Activated T-cell treated with anti-CD3 and anti-CD28 coated beads, Interleukin-2, amount 50 U/mL, for 72 hours (primary cell): ENCODE data around the gene SELPLG. TPM values are rescaled to one million over a fixed set of nuclear protein-coding genes. Genes with fewer than 3 reads are reported as not detected.
A peak's percentile ranks its signal among the peaks of the same experiment; 100 is the strongest.

Experiments used
- ATAC-seq, 2 donors: fragments of 150-1000 bp; cut with Tn5 transposase; replicated peaks in 1 of 2; 2 replicates each; pipeline ENCODE4 v1.10.0; 2021; ENCODE audit warnings: moderate library complexity in 2 of 2, mild to moderate bottlenecking in 1 of 2
- DNase-seq, 2 donors: peaks; one replicate each; pipeline ENCODE4 v3.0.0; 2021 to 2022; ENCODE audit warnings: mixed read lengths in 1 of 2
- H3K27ac Mint-ChIP-seq: one replicate; pipeline ENCODE4 v1.8.0; 2022; ENCODE audit warnings: mild to moderate bottlenecking, moderate library complexity, mixed read lengths
- H3K27me3 Mint-ChIP-seq: one replicate; pipeline ENCODE4 v1.8.0; 2022; ENCODE audit warnings: low read depth, mixed read lengths
- H3K36me3 Mint-ChIP-seq, 2 donors: one replicate each; pipeline ENCODE4 v1.8.0; 2022; ENCODE audit warnings: mixed read lengths in 2 of 2, mild to moderate bottlenecking in 1 of 2; ENCODE audit not compliant: insufficient read depth in 2 of 2
- H3K4me1 Mint-ChIP-seq: one replicate; pipeline ENCODE4 v1.8.0; 2022; ENCODE audit warnings: low read depth, mixed read lengths
- H3K4me3 Mint-ChIP-seq, 2 donors: one replicate each; pipeline ENCODE4 v1.8.0; 2022; ENCODE audit warnings: mild to moderate bottlenecking in 2 of 2, mixed read lengths in 2 of 2, moderate library complexity in 2 of 2
- H3K9me3 Mint-ChIP-seq, 2 donors: one replicate each; pipeline ENCODE4 v1.8.0; 2022; ENCODE audit warnings: mixed read lengths in 2 of 2
- total RNA-seq, 2 donors: library from RNA; stranded (reverse); gene quantifications; one replicate each; pipeline ENCODE4 v1.2.3, GENCODE V29; 2022

SELPLG gene
- total RNA-seq, 2 donors from 2014 or later: 49.6 to 55.4 TPM

DNA sequence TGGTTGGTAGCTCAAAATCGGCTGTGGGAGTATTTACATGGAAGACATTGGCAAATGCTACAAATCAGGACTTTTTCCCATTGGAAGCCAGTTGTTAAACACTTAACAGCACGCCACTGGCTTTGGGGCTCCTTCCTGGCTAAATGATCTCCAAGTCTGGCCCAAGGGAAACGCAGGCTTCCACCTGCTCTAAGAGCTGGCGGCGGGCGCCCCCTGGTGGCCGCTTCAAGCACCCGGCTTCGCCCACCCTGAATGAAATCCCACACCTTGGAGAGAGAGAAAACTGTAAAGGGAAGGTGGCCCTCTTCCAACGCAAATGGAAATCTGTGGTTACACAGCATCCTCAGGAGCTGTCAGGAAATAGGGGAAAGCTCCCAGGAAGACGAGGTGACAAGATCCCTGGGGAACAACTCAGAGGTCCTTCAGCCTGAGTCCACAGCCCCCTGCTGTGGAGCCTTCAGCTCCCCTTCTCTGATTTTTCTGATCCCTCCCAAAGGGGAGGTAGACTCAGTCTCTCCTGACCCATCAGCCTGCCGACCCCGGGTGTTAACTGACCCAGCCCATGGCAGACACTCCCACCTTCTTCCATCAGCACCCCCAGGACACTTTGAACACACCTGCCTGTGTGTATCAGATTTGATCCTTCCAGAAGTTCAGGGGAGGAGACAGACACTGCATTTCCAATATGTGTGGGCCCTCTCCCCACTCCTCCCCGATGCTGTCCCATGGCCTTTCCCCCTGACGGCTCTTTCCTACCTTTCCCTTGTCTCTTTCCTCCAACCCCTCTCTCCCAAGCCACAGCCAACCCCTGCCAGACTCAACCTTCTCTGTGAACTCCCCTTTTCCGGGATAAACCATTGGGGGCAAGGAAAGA lies 15.4 kb downstream of the SELPLG start:
- H3K27ac Mint-ChIP-seq: peak overlapping the region; percentile 80
- H3K9me3 Mint-ChIP-seq: peaks cover 5 to 6% of the 10 kb centered on the region in 2 donors
- ATAC-seq: peak; percentile 36 to 48
- H3K36me3 Mint-ChIP-seq: peaks cover 16 to 27% of the 10 kb centered on the region in 2 donors
- peak; percentile 78 to 84 for DNase-seq
- H3K4me3 Mint-ChIP-seq: peak overlapping the region in 1 of 2 donors; percentile 3
- peaks cover 74% of the 10 kb centered on the region for H3K4me1 Mint-ChIP-seq
- no peaks in the 10 kb centered on the region for H3K27me3 Mint-ChIP-seq

GRCh38 chr12:108616941-108617858 lies 16.5 kb downstream of the SELPLG start:
- Mint-ChIP-seq H3K9me3 (peaks cover 5 to 6% of the 10 kb centered on the region in 2 donors), H3K36me3 (peaks cover 12 to 18% of the 10 kb centered on the region in 2 donors), H3K4me3 (peak overlapping the region; percentile 57 to 64), H3K4me1 (peaks cover 77% of the 10 kb centered on the region), H3K27me3 (no peaks in the 10 kb centered on the region), H3K27ac (peak overlapping the region; percentile 82)
- peak; percentile 88 to 93 for DNase-seq
- ATAC-seq: peak; percentile 92

- DNase-seq: no peak
- peaks cover 12 to 16% of the 10 kb centered on the region in 2 donors for H3K36me3 Mint-ChIP-seq
- peaks cover 76% of the 10 kb centered on the region for H3K4me1 Mint-ChIP-seq
- peak overlapping the region in 1 of 2 donors; percentile 1 for H3K4me3 Mint-ChIP-seq
- peaks cover 5 to 6% of the 10 kb centered on the region in 2 donors for H3K9me3 Mint-ChIP-seq
- no peaks in the 10 kb centered on the region for H3K27me3 Mint-ChIP-seq
- H3K27ac Mint-ChIP-seq: peak overlapping the region; percentile 82
- no peak for ATAC-seq
Observed at GRCh38 chr12:108616359-108616758, 17.3 kb downstream of the SELPLG start.

DNA sequence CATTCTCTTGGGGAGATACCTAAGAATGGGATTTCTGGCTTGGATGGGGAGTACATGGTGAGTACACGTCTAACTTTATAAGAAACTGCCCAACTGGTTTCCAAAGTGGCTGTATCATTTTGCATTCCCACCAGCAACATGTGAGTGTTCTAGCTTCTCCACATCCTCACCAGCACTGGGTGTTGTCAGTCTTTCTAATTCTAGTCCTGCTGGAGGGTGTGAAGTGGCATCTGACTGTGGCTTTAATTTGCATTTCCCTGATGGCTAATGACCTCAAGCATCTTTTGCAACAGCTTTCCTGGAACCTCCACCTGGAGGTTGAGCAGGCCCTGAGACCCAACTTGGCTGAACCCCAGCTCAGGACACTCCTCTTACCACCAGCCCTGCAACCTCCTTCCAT lies 17.8 kb downstream of the SELPLG start:
- H3K36me3 Mint-ChIP-seq: peaks cover 11% of the 10 kb centered on the region in 2 donors
- DNase-seq (no peak), ATAC-seq (no peak)
- peaks cover 72% of the 10 kb centered on the region for H3K4me1 Mint-ChIP-seq
- peak overlapping the region; percentile 24 for H3K27ac Mint-ChIP-seq
- H3K4me3 Mint-ChIP-seq: peak overlapping the region in 1 of 2 donors; percentile 1
- no peaks in the 10 kb centered on the region for H3K27me3 Mint-ChIP-seq
- H3K9me3 Mint-ChIP-seq: peaks cover 5 to 6% of the 10 kb centered on the region in 2 donors

DNA sequence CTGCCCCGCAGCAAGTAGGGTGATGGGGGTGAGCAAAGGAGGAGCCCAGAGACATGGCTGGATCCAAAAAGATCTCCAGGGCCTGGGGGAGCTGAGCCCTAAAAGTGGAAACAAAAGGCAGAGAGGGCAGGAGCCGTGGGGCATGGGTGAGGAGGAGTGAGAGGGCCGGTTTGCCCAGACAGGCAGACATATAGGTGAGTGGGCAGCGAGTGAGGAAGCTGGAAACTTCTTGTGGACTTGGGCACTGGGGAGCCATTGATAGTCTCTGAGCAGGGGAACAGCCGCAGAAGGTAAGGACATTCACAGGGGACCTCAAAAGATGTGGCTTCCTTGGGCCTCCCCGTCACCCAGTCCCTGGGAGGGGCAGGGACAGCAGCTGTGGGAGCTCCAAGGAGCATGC lies 19.1 kb downstream of the SELPLG start:
- H3K9me3 Mint-ChIP-seq: peaks cover 5 to 6% of the 10 kb centered on the region in 2 donors
- no peaks in the 10 kb centered on the region for H3K27me3 Mint-ChIP-seq
- no peak overlapping the region for H3K27ac Mint-ChIP-seq
- peaks cover 11% of the 10 kb centered on the region in 2 donors for H3K36me3 Mint-ChIP-seq
- peaks cover 65% of the 10 kb centered on the region for H3K4me1 Mint-ChIP-seq
- DNase-seq (no peak), ATAC-seq (no peak)
- no peak overlapping the region for H3K4me3 Mint-ChIP-seq

- ATAC-seq (no peak), DNase-seq (no peak)
- Mint-ChIP-seq H3K9me3 (peaks cover 5 to 6% of the 10 kb centered on the region in 2 donors), H3K4me3 (no peak overlapping the region), H3K27ac (no peak overlapping the region), H3K4me1 (peaks cover 63% of the 10 kb centered on the region), H3K27me3 (no peaks in the 10 kb centered on the region), H3K36me3 (peaks cover 11% of the 10 kb centered on the region in 2 donors)
Observed at GRCh38 chr12:108614041-108614440, 19.7 kb downstream of the SELPLG start.

DNA sequence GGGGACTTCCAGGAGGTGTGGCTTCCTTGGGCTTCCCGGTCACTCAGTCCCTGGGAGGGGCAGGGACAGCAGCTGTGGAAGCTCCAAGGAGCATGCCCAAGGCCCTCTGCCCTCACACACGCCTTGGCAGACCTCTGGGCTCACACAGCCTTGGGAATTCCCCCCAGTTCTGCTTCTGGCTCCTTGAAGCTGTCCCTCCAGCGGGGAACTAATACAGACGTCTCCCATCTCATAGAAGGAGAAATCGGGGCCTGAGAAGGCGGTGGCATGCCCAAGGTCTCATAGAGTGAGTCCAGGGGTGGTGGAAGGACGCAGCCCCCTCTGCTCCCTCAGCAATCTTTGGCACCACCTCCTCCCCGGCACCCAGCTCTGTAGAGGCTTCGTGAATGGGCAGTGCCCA lies 20.1 kb downstream of the SELPLG start:
- Mint-ChIP-seq H3K4me3 (no peak overlapping the region), H3K4me1 (peaks cover 59% of the 10 kb centered on the region), H3K27ac (no peak overlapping the region), H3K9me3 (peaks cover 5 to 6% of the 10 kb centered on the region in 2 donors), H3K36me3 (peaks cover 11% of the 10 kb centered on the region in 2 donors), H3K27me3 (no peaks in the 10 kb centered on the region)
- no peak for DNase-seq
- no peak for ATAC-seq

GRCh38 chr12:108612788-108613282 lies 20.9 kb downstream of the SELPLG start:
- Mint-ChIP-seq H3K9me3 (peaks cover 5 to 6% of the 10 kb centered on the region in 2 donors), H3K4me1 (peaks cover 52% of the 10 kb centered on the region), H3K4me3 (no peak overlapping the region), H3K27ac (no peak overlapping the region), H3K27me3 (no peaks in the 10 kb centered on the region), H3K36me3 (peaks cover 11% of the 10 kb centered on the region in 2 donors)
- DNase-seq: no peak
- no peak for ATAC-seq

GRCh38 chr12:108611884-108612415 lies 21.7 kb downstream of the SELPLG start:
- H3K4me3 Mint-ChIP-seq: no peak overlapping the region
- ATAC-seq (peak; percentile 56 to 59), DNase-seq (peak; percentile 59 to 83)
- H3K9me3 Mint-ChIP-seq: peaks cover 5 to 6% of the 10 kb centered on the region in 2 donors
- H3K36me3 Mint-ChIP-seq: peaks cover 9 to 10% of the 10 kb centered on the region in 2 donors
- no peak overlapping the region for H3K27ac Mint-ChIP-seq
- H3K27me3 Mint-ChIP-seq: no peaks in the 10 kb centered on the region
- H3K4me1 Mint-ChIP-seq: peaks cover 43% of the 10 kb centered on the region

DNA sequence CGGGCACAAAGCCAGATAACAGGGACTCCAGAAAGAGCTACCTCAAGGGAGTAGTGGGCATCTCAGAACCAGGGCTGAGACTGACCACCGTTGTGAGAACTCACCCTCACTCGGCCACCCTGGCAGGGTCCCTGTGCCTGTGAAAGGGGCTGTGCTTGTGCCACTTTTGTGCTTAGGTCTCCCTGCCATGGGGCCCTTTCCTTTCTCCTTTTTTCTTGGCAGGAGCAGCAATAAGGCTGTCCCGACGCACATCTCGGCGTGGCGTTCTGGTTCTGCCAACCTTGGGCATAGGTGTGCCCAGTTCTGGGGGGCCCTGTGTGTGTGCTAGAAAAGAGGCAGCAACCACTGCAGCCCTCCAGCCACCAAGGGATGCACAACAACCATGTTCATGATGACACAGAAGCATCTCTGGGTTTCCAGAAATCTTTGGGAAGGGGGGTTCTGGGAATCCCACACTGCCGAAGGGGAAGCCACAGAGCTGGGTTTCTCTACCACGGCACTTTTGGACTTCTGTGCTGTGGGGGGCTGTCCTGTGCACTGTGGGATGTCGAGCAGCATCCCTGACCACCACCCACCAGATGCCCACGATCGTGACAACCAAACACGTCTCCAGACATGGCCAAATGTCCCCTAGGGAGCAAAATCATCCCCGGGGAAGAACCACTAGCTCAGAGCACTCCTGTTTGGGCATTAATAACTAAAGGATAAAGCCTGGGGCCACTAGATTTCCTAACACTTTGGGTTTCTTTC lies 22.7 kb downstream of the SELPLG start:
- no peak overlapping the region for H3K4me3 Mint-ChIP-seq
- ATAC-seq (no peak), DNase-seq (no peak)
- H3K36me3 Mint-ChIP-seq: peaks cover under 1 to 5% of the 10 kb centered on the region in 2 donors
- H3K4me1 Mint-ChIP-seq: peaks cover 34% of the 10 kb centered on the region
- peaks cover 1 to 2% of the 10 kb centered on the region in 2 donors for H3K9me3 Mint-ChIP-seq
- H3K27me3 Mint-ChIP-seq: no peaks in the 10 kb centered on the region
- no peak overlapping the region for H3K27ac Mint-ChIP-seq

DNA sequence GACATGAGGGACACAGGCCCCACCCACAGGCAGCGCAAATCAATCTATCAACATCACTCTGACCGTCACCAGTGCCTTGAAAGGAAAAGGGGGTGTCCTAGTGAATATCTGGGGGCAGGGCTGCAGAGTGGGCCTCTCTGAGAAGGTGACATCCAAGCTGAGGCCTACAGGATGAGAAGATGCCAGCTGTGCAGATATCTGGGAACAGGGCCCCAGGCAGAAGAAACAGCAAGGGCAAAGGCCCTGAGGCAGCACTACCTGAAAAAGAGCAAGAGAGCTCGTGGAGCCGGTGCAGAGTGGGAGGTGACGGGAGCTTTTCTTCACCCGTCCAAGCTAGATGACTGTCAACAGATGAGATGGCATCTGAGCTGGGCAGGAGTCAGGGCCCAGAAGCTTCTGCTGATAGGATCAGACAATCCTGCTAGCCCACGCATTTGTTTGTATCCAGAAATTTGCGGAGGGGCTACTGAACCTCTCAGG lies 23.3 kb downstream of the SELPLG start:
- Mint-ChIP-seq H3K9me3 (no peaks in the 10 kb centered on the region), H3K27me3 (no peaks in the 10 kb centered on the region), H3K27ac (no peak overlapping the region), H3K36me3 (peaks cover 0 to 2% of the 10 kb centered on the region in 2 donors), H3K4me1 (peaks cover 33% of the 10 kb centered on the region), H3K4me3 (no peak overlapping the region)
- DNase-seq (no peak), ATAC-seq (no peak)
